Astrocyte (in vitro differentiated cells and primary cell): ENCODE results near the gene MEGF6. TPM values are rescaled to one million over a fixed set of nuclear protein-coding genes. Genes with fewer than 3 reads are reported as not detected.
A peak's percentile ranks its signal among the peaks of the same experiment; 100 is the strongest.
"Not testable (repeated sequence)": the region's sequence is repeated elsewhere in the genome, so short reads cannot be mapped to it uniquely, and the experiment has no call there.

Source experiments
- DNase-seq: peaks from one replicate; pipeline ENCODE4 v3.0.0-alpha.2; 2010; ENCODE audit warnings: low read depth
- FAIRE-seq: peaks from 2 replicates; lab custom pipeline; 2011; peaks lifted over from hg19 to GRCh38; lab: Jason Lieb, UNC
- H2AFZ ChIP-seq: 2 replicates; pipeline ENCODE4 v1.6.0; 2012; ENCODE audit warnings: low read depth, low read length, inconsistent platforms
- H3K27ac ChIP-seq: 2 replicates; pipeline ENCODE4 v1.5.1; 2011; ENCODE audit warnings: low read depth, low read length, inconsistent platforms
- H3K27me3 ChIP-seq: 2 replicates; pipeline ENCODE4 v1.6.0; 2011; ENCODE audit warnings: low read length, inconsistent platforms; ENCODE audit not compliant: insufficient read depth
- H3K36me3 ChIP-seq: 2 replicates; pipeline ENCODE4 v1.5.1; 2011; ENCODE audit warnings: low read length, inconsistent platforms; ENCODE audit not compliant: insufficient read depth
- H3K4me1 ChIP-seq: 2 replicates; pipeline ENCODE4 v1.5.1; 2011; ENCODE audit warnings: low read length, inconsistent platforms; ENCODE audit not compliant: insufficient read depth
- H3K4me2 ChIP-seq: 2 replicates; pipeline ENCODE4 v1.6.0; 2012; ENCODE audit warnings: low read length, inconsistent platforms
- H3K4me3 ChIP-seq: 2 replicates; pipeline ENCODE4 v1.5.1; 2011; ENCODE audit warnings: low read depth, mild to moderate bottlenecking, low read length, inconsistent platforms; ENCODE audit not compliant: insufficient read depth
- H3K79me2 ChIP-seq: 2 replicates; pipeline ENCODE4 v1.6.0; 2012; ENCODE audit warnings: mild to moderate bottlenecking, low read length, inconsistent platforms; ENCODE audit not compliant: insufficient read depth
- H3K9ac ChIP-seq: 2 replicates; pipeline ENCODE4 v1.6.0; 2012; ENCODE audit warnings: mild to moderate bottlenecking, low read length, inconsistent platforms
- H3K9me3 ChIP-seq: 2 replicates; pipeline ENCODE4 v1.5.1; 2012; ENCODE audit warnings: low read depth, mild to moderate bottlenecking, low read length, inconsistent platforms; ENCODE audit not compliant: insufficient read depth
- H4K20me1 ChIP-seq: 2 replicates; pipeline ENCODE4 v1.6.0; 2012; ENCODE audit warnings: low read length, inconsistent platforms; ENCODE audit not compliant: insufficient read depth
- H3K27ac Mint-ChIP-seq: one replicate; pipeline ENCODE4 v1.8.0; 2021; ENCODE audit warnings: mild to moderate bottlenecking, mixed read lengths; ENCODE audit not compliant: unreplicated experiment
- H3K27me3 Mint-ChIP-seq: one replicate; pipeline ENCODE4 v1.8.0; 2021; ENCODE audit warnings: low read depth, mixed read lengths; ENCODE audit not compliant: unreplicated experiment
- H3K36me3 Mint-ChIP-seq: one replicate; pipeline ENCODE4 v1.8.0; 2021; ENCODE audit warnings: low read depth, mixed read lengths; ENCODE audit not compliant: unreplicated experiment
- H3K4me1 Mint-ChIP-seq: one replicate; pipeline ENCODE4 v1.8.0; 2021; ENCODE audit warnings: low read depth, mixed read lengths; ENCODE audit not compliant: unreplicated experiment
- H3K4me3 Mint-ChIP-seq: one replicate; pipeline ENCODE4 v1.8.0; 2021; ENCODE audit warnings: mild to moderate bottlenecking, moderate library complexity, mixed read lengths; ENCODE audit not compliant: unreplicated experiment
- H3K9me3 Mint-ChIP-seq: one replicate; pipeline ENCODE4 v1.8.0; 2021; ENCODE audit warnings: mild to moderate bottlenecking, mixed read lengths; ENCODE audit not compliant: unreplicated experiment
- CTCF ChIP-seq: IDR thresholded peaks from 2 replicates; pipeline ENCODE4 v1.5.1; 2011; ENCODE audit warnings: low read depth, mild to moderate bottlenecking, inconsistent platforms, low read length, moderate library complexity; ENCODE audit not compliant: insufficient read depth
- EZH2 ChIP-seq: IDR thresholded peaks from 2 replicates; pipeline ENCODE4 v1.6.1; 2012; ENCODE audit warnings: mild to moderate bottlenecking, low read length, inconsistent platforms; ENCODE audit not compliant: insufficient read depth
- total RNA-seq: library from RNA; stranded (reverse); gene quantifications from 2 replicates; pipeline ENCODE4 v1.2.1, GENCODE V29; 2021

MEGF6 gene
- total RNA-seq, 1 donor from 2014 or later: 14.8 TPM

GRCh38 chr1:3575993-3576392 lies 35.3 kb downstream of the MEGF6 start:
- TF ChIP-seq CTCF: no peak
- no peak for TF ChIP-seq EZH2
- no peak overlapping the region for H3K9ac ChIP-seq
- H3K36me3 ChIP-seq: no peaks in the 10 kb centered on the region
- no peaks in the 10 kb centered on the region for H3K4me1 Mint-ChIP-seq
- no peaks in the 10 kb centered on the region for H3K27me3 Mint-ChIP-seq
- H3K27ac Mint-ChIP-seq: no peak overlapping the region
- H3K9me3 ChIP-seq: no peaks in the 10 kb centered on the region
- H3K4me1 ChIP-seq: peaks cover 7% of the 10 kb centered on the region
- FAIRE-seq: no peak
- no peaks in the 10 kb centered on the region for H4K20me1 ChIP-seq
- DNase-seq: no peak
- no peak overlapping the region for H3K4me3 ChIP-seq
- H3K36me3 Mint-ChIP-seq: no peaks in the 10 kb centered on the region
- H3K27me3 ChIP-seq: peaks cover 10% of the 10 kb centered on the region
- H3K27ac ChIP-seq: no peak overlapping the region
- H3K4me2 ChIP-seq: no peak overlapping the region
- H3K4me3 Mint-ChIP-seq: no peak overlapping the region
- H2AFZ ChIP-seq: no peak overlapping the region
- no peaks in the 10 kb centered on the region for H3K79me2 ChIP-seq
- no peaks in the 10 kb centered on the region for H3K9me3 Mint-ChIP-seq

GRCh38 chr1:3575515-3575914 lies 35.8 kb downstream of the MEGF6 start:
- not testable (repeated sequence) for H3K4me1 ChIP-seq, H3K4me2 ChIP-seq, H3K4me1 Mint-ChIP-seq, H3K9ac ChIP-seq, DNase-seq, H3K27ac ChIP-seq, H4K20me1 ChIP-seq, FAIRE-seq, H3K4me3 Mint-ChIP-seq, H3K36me3 ChIP-seq, H3K9me3 Mint-ChIP-seq, H2AFZ ChIP-seq, H3K27me3 Mint-ChIP-seq, H3K4me3 ChIP-seq, H3K36me3 Mint-ChIP-seq, H3K79me2 ChIP-seq, H3K9me3 ChIP-seq
- peak overlapping the region; percentile 53 for H3K27ac Mint-ChIP-seq
- peaks cover 12% of the 10 kb centered on the region for H3K27me3 ChIP-seq

- Mint-ChIP-seq H3K9me3 (no peaks in the 10 kb centered on the region), H3K36me3 (no peaks in the 10 kb centered on the region), H3K27me3 (peaks cover 4% of the 10 kb centered on the region), H3K4me1 (no peaks in the 10 kb centered on the region), H3K4me3 (no peak overlapping the region), H3K27ac (no peak overlapping the region)
- Histone ChIP-seq H3K27ac (no peak overlapping the region), H3K4me1 (peaks cover 7% of the 10 kb centered on the region), H3K79me2 (no peaks in the 10 kb centered on the region), H2AFZ (no peak overlapping the region), H3K9me3 (no peaks in the 10 kb centered on the region), H3K4me2 (no peak overlapping the region), H3K9ac (no peak overlapping the region), H3K27me3 (peaks cover 6% of the 10 kb centered on the region), H3K36me3 (no peaks in the 10 kb centered on the region), H4K20me1 (no peaks in the 10 kb centered on the region), H3K4me3 (no peak overlapping the region)
- TF ChIP-seq EZH2 (no peak), CTCF (no peak)
- DNase-seq (no peak), FAIRE-seq (no peak)
These were observed 37.8 kb downstream of the MEGF6 start for GRCh38 chr1:3573500-3573899.

GRCh38 chr1:3572638-3573037 lies 38.7 kb downstream of the MEGF6 start:
- H3K36me3 Mint-ChIP-seq, H4K20me1 ChIP-seq, H3K36me3 ChIP-seq, H3K27me3 ChIP-seq, H3K9me3 ChIP-seq, H3K27ac ChIP-seq, H2AFZ ChIP-seq, H3K4me1 Mint-ChIP-seq, H3K9ac ChIP-seq, H3K27ac Mint-ChIP-seq, H3K9me3 Mint-ChIP-seq, H3K79me2 ChIP-seq, H3K4me3 ChIP-seq, H3K4me2 ChIP-seq, H3K4me1 ChIP-seq, DNase-seq, FAIRE-seq, H3K27me3 Mint-ChIP-seq, H3K4me3 Mint-ChIP-seq: not testable (repeated sequence)
